Measurements from ENCODE around the gene XYLT1.

Gene XYLT1

GRCh38 chr16:17281052-17281451 lies 189.7 kb downstream of the XYLT1 start:
- POLR2A ChIA-PET, result no interaction called here
- no peaks in the 10 kb centered on the region for H3K4me1 ChIP-seq (ENCODE audit: control insufficient read depth, insufficient read depth, low read length)
- no peaks in the 10 kb centered on the region for H3K9me3 ChIP-seq (ENCODE audit: control insufficient read depth, insufficient read depth, low read depth, low read length)
- TF ChIP-seq ZSCAN30 (tag by site-specific recombination; IDR thresholded peaks at IDR 0.05) (no peak), CTCF (tag by site-specific recombination; IDR thresholded peaks at IDR 0.05) (no peak), ZBTB20 (tag by site-specific recombination; IDR thresholded peaks at IDR 0.05) (no peak), ZNF214 (tag by site-specific recombination; IDR thresholded peaks at IDR 0.05; ENCODE audit: borderline replicate concordance) (no peak), ZNF223 (tag by site-specific recombination; IDR thresholded peaks at IDR 0.05) (no peak), ZNF121 (tag by site-specific recombination; IDR thresholded peaks at IDR 0.05) (no peak), ZNF138 (tag by site-specific recombination; IDR thresholded peaks at IDR 0.05; ENCODE audit: borderline replicate concordance) (no peak), ZNF776 (tag by site-specific recombination; IDR thresholded peaks at IDR 0.05; ENCODE audit: borderline replicate concordance) (no peak), RBAK (tag by site-specific recombination; IDR thresholded peaks at IDR 0.05) (no peak), ZNF555 (tag by site-specific recombination; conservative IDR thresholded peaks at IDR 0.05) (no peak), TCF7L2 (IDR thresholded peaks at IDR 0.05; ENCODE audit: borderline replicate concordance, low read depth, low read length) (no peak), ZBTB6 (tag by site-specific recombination; IDR thresholded peaks at IDR 0.05) (no peak), ZNF354C (tag by site-specific recombination; IDR thresholded peaks at IDR 0.05; ENCODE audit: borderline replicate concordance, low read depth) (no peak), ZNF692 (tag by site-specific recombination; IDR thresholded peaks at IDR 0.05) (no peak), ZNF157 (tag by site-specific recombination; IDR thresholded peaks at IDR 0.05) (no peak), ZNF654 (tag by site-specific recombination; IDR thresholded peaks at IDR 0.05; ENCODE audit: low read depth) (no peak), ZNF707 (tag by site-specific recombination; IDR thresholded peaks at IDR 0.05) (no peak), ZXDB (tag by site-specific recombination; IDR thresholded peaks at IDR 0.05) (no peak)
- H3K27ac ChIP-seq (ENCODE audit: extremely low read depth, low read depth, low read length), result no peak overlapping the region
- H3K36me3 ChIP-seq (ENCODE audit: control insufficient read depth in 2 of 2, insufficient read depth in 1 of 2, low read length in 2 of 2), result no peaks in the 10 kb centered on the region
- CTCF ChIA-PET, result no interaction called here
- H3K4me3 ChIP-seq (ENCODE audit: low read depth, low read length), result no peak overlapping the region

- no peaks in the 10 kb centered on the region for H3K9me3 ChIP-seq (ENCODE audit: control insufficient read depth, insufficient read depth, low read depth, low read length)
- TF ChIP-seq ZNF639 (tag by site-specific recombination; IDR thresholded peaks at IDR 0.05) (no peak), ZNF473 (tag by site-specific recombination; IDR thresholded peaks at IDR 0.05) (no peak), KLF17 (tag by site-specific recombination; IDR thresholded peaks at IDR 0.05) (no peak), ZSCAN23 (tag by site-specific recombination; IDR thresholded peaks at IDR 0.05) (no peak), ZNF112 (tag by site-specific recombination; IDR thresholded peaks at IDR 0.05) (no peak), ZNF48 (tag by site-specific recombination; IDR thresholded peaks at IDR 0.05) (no peak), ZNF324 (tag by site-specific recombination; IDR thresholded peaks at IDR 0.05) (no peak), ZNF202 (tag by site-specific recombination; IDR thresholded peaks at IDR 0.05; ENCODE audit: borderline replicate concordance) (no peak)
- no peaks in the 10 kb centered on the region for H3K4me1 ChIP-seq (ENCODE audit: control insufficient read depth, insufficient read depth, low read length)
- ChIA-PET POLR2A (no interaction called here), CTCF (no interaction called here)
- no peak overlapping the region for H3K27ac ChIP-seq (ENCODE audit: extremely low read depth, low read depth, low read length)
- H3K4me3 ChIP-seq (ENCODE audit: low read depth, low read length), result no peak overlapping the region
- no peaks in the 10 kb centered on the region for H3K36me3 ChIP-seq (ENCODE audit: control insufficient read depth in 2 of 2, insufficient read depth in 1 of 2, low read length in 2 of 2)
Observed at GRCh38 chr16:17278988-17279387, 191.8 kb downstream of the XYLT1 start.

All from HEK293 (cell line).